H9 (cell line): ENCODE data around the gene WDR6. TPM values are rescaled to one million over a fixed set of nuclear protein-coding genes. Genes with fewer than 3 reads are reported as not detected.

Experiments used
- DNase-seq: peaks from one replicate; pipeline ENCODE4 v3.0.0-alpha.2; 2017
- H2AFZ ChIP-seq: one replicate; pipeline ENCODE4 v1.6.1; 2013; ENCODE audit warnings: mild to moderate bottlenecking, low read length, control low read depth, moderate library complexity
- H2AK5ac ChIP-seq: 2 replicates; pipeline ENCODE4 v1.6.1; 2013; ENCODE audit warnings: low read length, control low read depth, mixed read lengths; ENCODE audit not compliant: insufficient read length
- H2BK120ac ChIP-seq: one replicate; pipeline ENCODE4 v1.6.1; 2013; ENCODE audit warnings: low read depth, mild to moderate bottlenecking, low read length, control low read depth, inconsistent platforms; ENCODE audit not compliant: poor library complexity, severe bottlenecking
- H2BK12ac ChIP-seq: 2 replicates; pipeline ENCODE4 v1.6.1; 2013; ENCODE audit warnings: low read length, control low read depth, mixed read lengths, low read depth; ENCODE audit not compliant: insufficient read length
- H2BK15ac ChIP-seq: 2 replicates; pipeline ENCODE4 v1.6.1; 2013; ENCODE audit warnings: low read depth, low read length, control low read depth
- H2BK20ac ChIP-seq: one replicate; pipeline ENCODE4 v1.6.1; 2013; ENCODE audit warnings: low read depth, mild to moderate bottlenecking, low read length, control low read depth, inconsistent platforms; ENCODE audit not compliant: poor library complexity, severe bottlenecking
- H2BK5ac ChIP-seq: 2 replicates; pipeline ENCODE4 v1.6.1; 2013; ENCODE audit warnings: low read length, control low read depth, mixed read lengths; ENCODE audit not compliant: insufficient read length
- H3K14ac ChIP-seq: 2 replicates; pipeline ENCODE4 v1.6.1; 2013; ENCODE audit warnings: low read length, control low read depth; ENCODE audit not compliant: insufficient read depth
- H3K18ac ChIP-seq: 2 replicates; pipeline ENCODE4 v1.6.1; 2013; ENCODE audit warnings: low read depth, mild to moderate bottlenecking, mixed read lengths, low read length, control low read depth; ENCODE audit not compliant: insufficient read length
- H3K23ac ChIP-seq: 2 replicates; pipeline ENCODE4 v1.6.1; 2013; ENCODE audit warnings: low read length, control low read depth, mixed read lengths, low read depth; ENCODE audit not compliant: insufficient read length
- H3K23me2 ChIP-seq: 2 replicates; pipeline ENCODE4 v1.6.1; 2013; ENCODE audit warnings: low read depth, mild to moderate bottlenecking, mixed read lengths, low read length, control low read depth; ENCODE audit not compliant: insufficient read length, poor library complexity, severe bottlenecking
- H3K27ac ChIP-seq: 2 replicates; pipeline ENCODE4 v1.5.1; 2013; ENCODE audit warnings: low read length, control low read depth, mixed read lengths, low read depth; ENCODE audit not compliant: insufficient read length
- H3K27me3 ChIP-seq: 2 replicates; pipeline ENCODE4 v1.6.1; 2013; ENCODE audit warnings: low read length, control low read depth, inconsistent platforms; ENCODE audit not compliant: insufficient read depth
- H3K4ac ChIP-seq: 2 replicates; pipeline ENCODE4 v1.6.1; 2013; ENCODE audit warnings: low read depth, mild to moderate bottlenecking, control low read depth, inconsistent platforms, low read length, moderate library complexity
- H3K4me1 ChIP-seq: 2 replicates; pipeline ENCODE4 v1.6.1; 2013; ENCODE audit warnings: low read length, control low read depth, inconsistent platforms; ENCODE audit not compliant: insufficient read depth
- H3K4me2 ChIP-seq: 2 replicates; pipeline ENCODE4 v1.6.1; 2013; ENCODE audit warnings: low read length, control low read depth, mixed read lengths; ENCODE audit not compliant: insufficient read length, insufficient read depth
- H3K56ac ChIP-seq: 2 replicates; pipeline ENCODE4 v1.6.1; 2013; ENCODE audit warnings: low read depth, mild to moderate bottlenecking, mixed read lengths, low read length, control low read depth; ENCODE audit not compliant: insufficient read length
- H3K79me1 ChIP-seq: 2 replicates; pipeline ENCODE4 v1.6.1; 2013; ENCODE audit warnings: low read depth, mild to moderate bottlenecking, moderate library complexity, low read length, control low read depth, inconsistent platforms; ENCODE audit not compliant: insufficient read depth, poor library complexity, severe bottlenecking
- H3K79me2 ChIP-seq: 2 replicates; pipeline ENCODE4 v1.6.1; 2013; ENCODE audit warnings: low read length, control low read depth, inconsistent platforms; ENCODE audit not compliant: insufficient read depth
- H3K9ac ChIP-seq: 2 replicates; pipeline ENCODE4 v1.6.1; 2013; ENCODE audit warnings: low read length, control low read depth, mixed read lengths; ENCODE audit not compliant: insufficient read length; ENCODE audit errors: extremely low read depth
- H3K9me3 ChIP-seq: one replicate; pipeline ENCODE4 v1.6.1; 2013; ENCODE audit warnings: low read depth, low read length, inconsistent platforms; ENCODE audit not compliant: control insufficient read depth
- H3T11ph ChIP-seq: one replicate; pipeline ENCODE4 v1.6.1; 2013; ENCODE audit warnings: mild to moderate bottlenecking, low read length, control low read depth, inconsistent platforms
- H4K20me1 ChIP-seq: one replicate; pipeline ENCODE4 v1.6.1; 2013; ENCODE audit not compliant: control insufficient read depth, insufficient read length, insufficient read depth
- H4K5ac ChIP-seq: 2 replicates; pipeline ENCODE4 v1.6.1; 2013; ENCODE audit warnings: low read depth, mild to moderate bottlenecking, mixed read lengths, low read length, control low read depth; ENCODE audit not compliant: insufficient read length
- H4K8ac ChIP-seq: replicated peaks from 2 replicates; pipeline ENCODE4 v1.6.1; 2013; ENCODE audit warnings: low read length, control low read depth, mixed read lengths, low read depth; ENCODE audit not compliant: insufficient read length
- H4K91ac ChIP-seq: 2 replicates; pipeline ENCODE4 v1.6.1; 2013; ENCODE audit warnings: low read depth, mild to moderate bottlenecking, moderate library complexity, mixed read lengths, low read length, control low read depth; ENCODE audit not compliant: insufficient read length
- H3K27ac Mint-ChIP-seq, 3 experiments: 2 replicates in 2 of 3; 3 replicates in 1 of 3; pipeline ENCODE4 v1.8.0; 2020 to 2021; ENCODE audit warnings: mixed read lengths in 3 of 3, mild to moderate bottlenecking in 1 of 3, moderate library complexity in 1 of 3
- H3K27me3 Mint-ChIP-seq: 2 replicates; pipeline ENCODE4 v1.8.0; 2021; ENCODE audit warnings: low read depth, mild to moderate bottlenecking, moderate library complexity, mixed read lengths
- H3K36me3 Mint-ChIP-seq, 3 experiments: 2 replicates in 2 of 3; 3 replicates in 1 of 3; pipeline ENCODE4 v1.8.0; 2020 to 2021; ENCODE audit warnings: low read depth in 3 of 3, mixed read lengths in 3 of 3; ENCODE audit not compliant: insufficient read depth in 1 of 3
- H3K4me1 Mint-ChIP-seq, 2 experiments: 2 replicates each; pipeline ENCODE4 v1.8.0; 2020; ENCODE audit warnings: mixed read lengths in 2 of 2
- H3K4me3 Mint-ChIP-seq, 2 experiments: 2 replicates in 1 of 2; 3 replicates in 1 of 2; pipeline ENCODE4 v1.8.0; 2020 to 2021; ENCODE audit warnings: mild to moderate bottlenecking in 2 of 2, mixed read lengths in 2 of 2, moderate library complexity in 1 of 2
- H3K9me3 Mint-ChIP-seq, 2 experiments: 2 replicates in 1 of 2; 3 replicates in 1 of 2; pipeline ENCODE4 v1.8.0; 2020; ENCODE audit warnings: mild to moderate bottlenecking in 2 of 2, mixed read lengths in 2 of 2, moderate library complexity in 1 of 2
- CTCF ChIP-seq: fragments of 200-600 bp; sonication (generic); conservative IDR thresholded peaks from 3 replicates; pipeline ENCODE4 v1.8.0; 2021; ENCODE audit warnings: antibody characterized with exemption, mild to moderate bottlenecking
- WGBS: extraction: QIAGEN DNeasy Blood & Tissue Kit; methylation state at CpG from one replicate; pipeline ENCODE4 v1.1.7; 2013; ENCODE audit warnings: missing lambda C conversion rate, low lambda C conversion rate, mixed read lengths; ENCODE audit not compliant: insufficient read length; ENCODE audit errors: extremely low coverage; 5-methylcytosine and 5-hydroxymethylcytosine counted together
- total RNA-seq: library from RNA; stranded (reverse); gene quantifications from 2 replicates; pipeline ENCODE4 v1.2.1, GENCODE V29; 2021

WDR6 gene
- total RNA-seq, 1 experiment from 2014 or later: 298 TPM

GRCh38 chr3:49054344-49054862, 47.2 kb downstream of the WDR6 start:
- H3K14ac ChIP-seq: no peak overlapping the region
- H3K36me3 Mint-ChIP-seq: peaks cover 40 to 76% (median 71%) of the 10 kb centered on the region in 3 experiments; a peak in 6 of 7 replicates
- H3K9me3 ChIP-seq: no peaks in the 10 kb centered on the region
- WGBS: no CpG with 5 or more reads among the region's 2 CpGs
- no peak for DNase-seq
- no peak overlapping the region for H4K5ac ChIP-seq
- H3K79me2 ChIP-seq: peaks cover 3% of the 10 kb centered on the region; the same call in 1 of the 2 replicates
- no peaks in the 10 kb centered on the region for H4K20me1 ChIP-seq
- H3K27ac ChIP-seq: no peak overlapping the region
- H3K9ac ChIP-seq: no peak overlapping the region
- no peaks in the 10 kb centered on the region for H3K79me1 ChIP-seq
- H3T11ph ChIP-seq: no peak overlapping the region
- H3K4me1 ChIP-seq: no peaks in the 10 kb centered on the region
- H3K4me1 Mint-ChIP-seq: no peaks in the 10 kb centered on the region
- H2BK12ac ChIP-seq: no peak overlapping the region
- no peaks in the 10 kb centered on the region for H3K27me3 Mint-ChIP-seq
- H3K56ac ChIP-seq: no peak overlapping the region
- H3K9me3 Mint-ChIP-seq: no peaks in the 10 kb centered on the region
- no peaks in the 10 kb centered on the region for H3K23me2 ChIP-seq
- H4K91ac ChIP-seq: no peak overlapping the region
- H2BK5ac ChIP-seq: no peak overlapping the region
- H2AK5ac ChIP-seq: no peak overlapping the region
- H3K4me3 Mint-ChIP-seq: no peak overlapping the region
- H2BK20ac ChIP-seq: no peak overlapping the region
- no peak overlapping the region for H3K27ac Mint-ChIP-seq
- H4K8ac ChIP-seq: no peak overlapping the region
- no peak overlapping the region for H3K4me2 ChIP-seq
- H3K18ac ChIP-seq: no peak overlapping the region
- no peaks in the 10 kb centered on the region for H3K27me3 ChIP-seq
- H2BK120ac ChIP-seq: no peak overlapping the region
- H2AFZ ChIP-seq: no peak overlapping the region
- H3K4ac ChIP-seq: no peak overlapping the region
- TF ChIP-seq CTCF: no peak
- H3K23ac ChIP-seq: no peak overlapping the region
- no peak overlapping the region for H2BK15ac ChIP-seq
